Peyer's patch (tissue), 4 donors: ENCODE data around the gene ASCC1.

ENCODE experiments used
- POLR2A ChIP-seq, 2 donors: fragments of 450-650 bp; IDR thresholded peaks; one replicate each; pipeline ENCODE4 v1.5.1; 2017; ENCODE audit warnings: antibody characterized with exemption in 2 of 2, mild to moderate bottlenecking in 2 of 2, moderate library complexity in 2 of 2
- TF ChIP-seq, protein P1 (sequence below), 6 experiments: fragments of 450-650 bp in 4 of 6; fragments of 200-600 bp in 2 of 6; sonication (generic) in 1 of 6; IDR thresholded peaks; one replicate each; pipeline ENCODE4 v1.5.1; 2017 to 2019; ENCODE audit warnings: antibody characterized with exemption in 6 of 6, mild to moderate bottlenecking in 3 of 6, moderate library complexity in 1 of 6

DNA sequence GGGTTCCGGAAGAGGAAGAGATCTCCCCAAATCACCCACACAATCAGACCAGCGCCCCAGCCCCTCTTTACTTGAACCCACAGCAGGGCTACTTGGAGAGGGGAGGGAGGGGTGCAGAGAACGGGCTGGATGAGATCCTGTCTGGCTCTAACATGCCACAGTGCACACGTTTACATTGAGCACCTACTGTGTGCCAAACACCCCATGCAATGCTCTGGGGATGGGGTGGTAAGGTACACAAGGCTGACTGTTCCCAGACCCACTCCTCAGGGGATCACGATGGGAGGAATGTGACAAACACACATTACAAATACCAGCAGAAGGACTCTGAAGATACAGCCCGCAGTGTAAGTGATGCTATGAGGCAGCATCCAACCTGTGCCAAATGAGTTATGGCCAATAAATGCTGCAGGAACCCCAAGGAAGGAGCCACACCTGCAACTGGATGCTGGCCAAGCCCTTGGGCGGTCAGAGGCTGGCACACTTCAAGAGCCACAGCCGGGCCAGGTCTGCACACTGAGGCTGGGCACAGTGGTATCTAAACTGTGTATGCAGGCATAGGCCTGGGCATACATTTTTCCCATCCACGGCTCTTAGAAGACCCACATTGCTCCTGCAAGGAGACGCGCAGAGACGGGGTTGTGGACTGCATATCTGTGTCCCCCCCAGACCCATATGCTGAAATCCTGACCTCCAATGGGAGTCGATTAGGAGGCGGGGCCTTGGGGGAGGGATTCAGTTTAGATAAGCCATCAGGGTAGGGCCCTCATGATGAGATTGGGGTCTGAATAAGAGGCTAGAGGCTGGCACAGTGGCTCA, 134.1 kb downstream of the ASCC1 start:
- TF ChIP-seq, protein P1, sequence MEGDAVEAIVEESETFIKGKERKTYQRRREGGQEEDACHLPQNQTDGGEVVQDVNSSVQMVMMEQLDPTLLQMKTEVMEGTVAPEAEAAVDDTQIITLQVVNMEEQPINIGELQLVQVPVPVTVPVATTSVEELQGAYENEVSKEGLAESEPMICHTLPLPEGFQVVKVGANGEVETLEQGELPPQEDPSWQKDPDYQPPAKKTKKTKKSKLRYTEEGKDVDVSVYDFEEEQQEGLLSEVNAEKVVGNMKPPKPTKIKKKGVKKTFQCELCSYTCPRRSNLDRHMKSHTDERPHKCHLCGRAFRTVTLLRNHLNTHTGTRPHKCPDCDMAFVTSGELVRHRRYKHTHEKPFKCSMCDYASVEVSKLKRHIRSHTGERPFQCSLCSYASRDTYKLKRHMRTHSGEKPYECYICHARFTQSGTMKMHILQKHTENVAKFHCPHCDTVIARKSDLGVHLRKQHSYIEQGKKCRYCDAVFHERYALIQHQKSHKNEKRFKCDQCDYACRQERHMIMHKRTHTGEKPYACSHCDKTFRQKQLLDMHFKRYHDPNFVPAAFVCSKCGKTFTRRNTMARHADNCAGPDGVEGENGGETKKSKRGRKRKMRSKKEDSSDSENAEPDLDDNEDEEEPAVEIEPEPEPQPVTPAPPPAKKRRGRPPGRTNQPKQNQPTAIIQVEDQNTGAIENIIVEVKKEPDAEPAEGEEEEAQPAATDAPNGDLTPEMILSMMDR (IDR thresholded peaks at IDR 0.05): no peak
- no peak for TF ChIP-seq POLR2A (IDR thresholded peaks at IDR 0.05)
